OCI-LY7 (cell line): ENCODE data around the gene PYCARD.

Source experiments
- EZH2phosphoT487 ChIP-seq: fragments of 200-600 bp; sonication (generic); IDR thresholded peaks from 2 replicates; pipeline ENCODE4 v1.6.1; 2018; ENCODE audit warnings: low read depth, borderline replicate concordance, mild to moderate bottlenecking, mixed run types, antibody characterized with exemption, low read length, moderate library complexity, mixed read lengths
- TF ChIP-seq, protein P1 (sequence below): fragments of 200-600 bp; sonication (generic); conservative IDR thresholded peaks from 2 replicates; pipeline ENCODE4 v1.5.1; 2014; ENCODE audit warnings: mild to moderate bottlenecking, antibody characterized with exemption, low read length, moderate library complexity, mixed read lengths

- TF ChIP-seq, protein P1, sequence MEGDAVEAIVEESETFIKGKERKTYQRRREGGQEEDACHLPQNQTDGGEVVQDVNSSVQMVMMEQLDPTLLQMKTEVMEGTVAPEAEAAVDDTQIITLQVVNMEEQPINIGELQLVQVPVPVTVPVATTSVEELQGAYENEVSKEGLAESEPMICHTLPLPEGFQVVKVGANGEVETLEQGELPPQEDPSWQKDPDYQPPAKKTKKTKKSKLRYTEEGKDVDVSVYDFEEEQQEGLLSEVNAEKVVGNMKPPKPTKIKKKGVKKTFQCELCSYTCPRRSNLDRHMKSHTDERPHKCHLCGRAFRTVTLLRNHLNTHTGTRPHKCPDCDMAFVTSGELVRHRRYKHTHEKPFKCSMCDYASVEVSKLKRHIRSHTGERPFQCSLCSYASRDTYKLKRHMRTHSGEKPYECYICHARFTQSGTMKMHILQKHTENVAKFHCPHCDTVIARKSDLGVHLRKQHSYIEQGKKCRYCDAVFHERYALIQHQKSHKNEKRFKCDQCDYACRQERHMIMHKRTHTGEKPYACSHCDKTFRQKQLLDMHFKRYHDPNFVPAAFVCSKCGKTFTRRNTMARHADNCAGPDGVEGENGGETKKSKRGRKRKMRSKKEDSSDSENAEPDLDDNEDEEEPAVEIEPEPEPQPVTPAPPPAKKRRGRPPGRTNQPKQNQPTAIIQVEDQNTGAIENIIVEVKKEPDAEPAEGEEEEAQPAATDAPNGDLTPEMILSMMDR: no peak
- no peak for TF ChIP-seq EZH2phosphoT487
Observed at GRCh38 chr16:31223044-31223443, 20.5 kb upstream of the PYCARD start.
